ENCODE measurements around the gene LEMD1.
A peak's percentile ranks its signal among the peaks of the same experiment; 100 is the strongest.

The LEMD1 gene

GRCh38 chr1:205421798-205422197 lies at the start of gene LEMD1:
Gene LEMD1, minus strand, starts transcription at chr1:205422056. Its CDS starts 1,520 bp downstream, at chr1:205420536.
- no peak for DNase-seq (ENCODE audit: low read depth, low spot score)

DNA sequence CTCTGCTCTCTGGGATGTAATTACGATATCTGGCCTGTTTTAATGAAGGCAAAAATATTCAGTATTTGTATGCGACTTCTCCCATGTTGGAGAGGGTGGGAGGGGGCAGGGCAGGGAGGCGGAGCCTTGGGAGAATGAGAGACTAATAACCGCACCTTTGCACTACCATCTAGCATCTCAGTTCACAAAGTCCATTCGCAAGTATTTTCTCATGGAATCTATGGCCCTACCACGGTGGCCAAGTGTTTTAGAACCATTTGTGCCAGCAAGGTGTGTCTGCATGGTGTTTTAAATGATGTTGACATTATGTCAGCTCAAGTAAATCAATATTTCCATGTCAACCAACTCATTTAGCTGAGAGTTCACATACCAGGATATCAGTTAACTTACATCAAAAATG lies 48.3 kb upstream of the LEMD1 start:
- no peak for DNase-seq (ENCODE audit: low read depth, low spot score)

GRCh38 chr1:205466595-205467220 lies 44.9 kb upstream of the LEMD1 start:
- no peak for DNase-seq (ENCODE audit: low read depth, low spot score)

DNA sequence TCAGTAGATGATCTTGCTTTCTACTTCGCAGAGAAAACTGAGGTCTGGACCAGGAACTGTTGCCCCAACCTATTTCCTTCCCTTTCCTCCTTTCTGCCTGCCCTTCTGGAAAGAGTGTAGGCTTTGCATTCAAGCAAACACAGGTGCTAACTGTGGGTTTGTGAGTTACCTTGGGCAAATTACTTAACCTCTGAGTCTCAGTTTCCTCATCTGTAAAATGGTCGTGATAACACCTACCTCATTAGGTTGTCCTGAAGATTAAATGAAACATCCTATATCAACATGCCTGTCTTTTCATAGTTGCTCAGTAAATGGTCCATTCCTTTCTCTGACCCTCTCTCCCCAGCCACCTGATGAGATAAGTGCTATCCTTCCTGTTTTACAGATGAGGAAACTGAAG lies 43.5 kb upstream of the LEMD1 start:
- no peak for DNase-seq (ENCODE audit: low read depth, low spot score)

DNA sequence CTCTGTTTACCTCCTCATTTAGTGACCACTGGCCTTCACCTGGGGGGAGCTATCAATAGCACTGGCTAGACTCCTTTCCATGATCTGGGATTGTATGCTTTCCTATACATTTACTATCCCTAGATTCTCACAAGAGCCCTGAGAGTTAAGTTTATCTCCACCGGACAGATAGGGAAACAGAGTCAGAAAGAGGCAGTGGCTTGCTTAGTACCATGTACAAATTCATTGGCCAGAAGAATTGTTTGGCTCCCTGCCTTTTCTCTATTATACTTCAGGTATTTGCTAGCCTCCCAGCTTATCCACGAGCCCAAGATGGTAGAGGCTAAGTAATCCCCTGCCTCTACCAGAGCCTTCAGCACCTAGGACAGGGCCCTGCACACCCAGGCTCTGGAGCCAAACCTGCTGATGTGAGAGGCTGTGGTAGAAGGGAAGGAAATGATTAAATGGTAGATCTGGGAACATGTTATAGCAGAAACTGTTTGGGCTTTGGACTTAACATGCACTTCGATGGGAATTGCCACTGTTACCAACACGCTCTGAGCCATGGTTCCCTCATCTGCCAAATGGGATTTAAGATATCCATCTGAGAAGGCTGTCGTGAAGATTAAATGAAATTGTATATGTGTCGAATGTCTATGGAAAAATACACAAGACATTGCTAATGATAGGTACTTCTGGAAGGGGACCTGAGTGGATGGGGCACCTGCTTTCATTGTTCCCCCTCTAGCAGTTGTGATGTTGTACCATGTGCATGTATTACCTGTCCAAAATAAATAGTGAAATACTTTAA lies 37.1 kb upstream of the LEMD1 start:
- DNase-seq (ENCODE audit: low read depth, low spot score) = peak; percentile 79

GRCh38 chr1:205456868-205457745 lies 35.3 kb upstream of the LEMD1 start:
- DNase-seq (ENCODE audit: low read depth, low spot score) = peak; percentile 93

- peak; percentile 67 for DNase-seq (ENCODE audit: low read depth, low spot score)
These were observed 34.6 kb upstream of the LEMD1 start for GRCh38 chr1:205456383-205456867.

DNA sequence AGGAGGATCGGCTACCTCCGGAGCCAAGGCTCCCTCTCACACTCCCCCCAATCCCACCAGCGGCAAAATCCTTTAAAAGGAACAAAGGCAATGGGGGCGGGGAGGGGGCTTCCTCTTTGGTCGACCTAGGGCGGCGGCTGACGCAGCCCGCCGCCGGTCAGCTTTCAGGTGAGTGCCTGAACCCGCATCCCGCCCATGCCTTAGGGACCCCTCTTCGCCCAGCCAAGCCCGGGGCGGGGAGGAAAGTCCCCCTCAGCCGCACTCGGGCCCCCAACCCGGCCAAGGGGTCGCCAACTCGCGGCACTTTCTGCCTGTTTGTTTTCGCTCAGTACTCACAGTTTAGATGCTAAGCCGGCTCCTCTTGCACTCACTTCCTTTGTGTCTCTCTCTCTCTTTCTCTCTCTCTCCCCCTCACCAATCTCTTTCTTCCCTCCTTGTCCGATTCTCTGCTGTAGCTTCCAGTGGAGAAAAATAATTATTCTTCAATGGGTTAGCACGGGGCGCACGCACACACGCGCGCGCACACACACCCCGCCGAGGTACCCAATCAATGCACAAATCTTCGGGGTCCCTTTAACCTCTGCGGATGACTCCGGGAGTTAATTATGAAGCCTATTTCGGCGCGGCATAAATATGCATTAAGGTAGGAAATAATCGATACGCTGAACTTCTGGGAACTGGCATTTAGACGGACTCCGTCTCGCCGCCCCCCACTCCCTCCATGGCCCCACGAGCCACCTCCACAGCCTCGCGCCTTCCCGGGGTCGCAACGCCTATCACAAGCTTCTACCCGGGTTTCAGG lies 33.9 kb upstream of the LEMD1 start, which contains the start of gene BLACAT1:
Gene BLACAT1 (minus strand): TSS at position 465 of the 802 bp plus-strand sequence.
- DNase-seq (ENCODE audit: low read depth, low spot score) = peak; percentile 67

- DNase-seq (ENCODE audit: low read depth, low spot score) = peak; percentile 76
These were observed 33.1 kb upstream of the LEMD1 start for GRCh38 chr1:205454903-205455335.

GRCh38 chr1:205453466-205453865 lies 31.6 kb upstream of the LEMD1 start:
- no peak for DNase-seq (ENCODE audit: low read depth, low spot score)

- DNase-seq (ENCODE audit: low read depth, low spot score) = no peak
These were observed 31.1 kb upstream of the LEMD1 start for GRCh38 chr1:205452933-205453332.

DNA sequence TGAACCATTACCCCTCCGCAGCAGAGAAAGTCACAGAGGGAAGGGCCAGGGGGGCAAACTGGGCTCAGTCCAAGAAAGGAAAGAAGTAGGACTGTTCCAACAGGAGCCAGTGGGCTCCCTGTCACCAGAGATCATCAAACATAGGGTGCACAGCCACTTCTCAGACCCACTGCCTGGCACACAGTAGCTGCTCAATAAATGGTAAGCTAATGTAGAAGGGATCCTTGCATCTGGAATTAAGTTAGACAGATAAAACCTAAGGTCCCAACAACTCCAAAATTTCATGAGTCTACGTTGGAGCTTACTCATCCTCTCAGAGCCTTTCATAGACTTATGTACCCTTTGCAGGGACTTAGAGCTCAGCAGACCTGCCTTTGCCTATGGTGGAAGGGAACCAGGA lies 30.5 kb upstream of the LEMD1 start:
- no peak for DNase-seq (ENCODE audit: low read depth, low spot score)

- peak; percentile 94 for DNase-seq (ENCODE audit: low read depth, low spot score)
These were observed 29.9 kb upstream of the LEMD1 start for GRCh38 chr1:205451759-205452164.

GRCh38 chr1:205451202-205451601 lies 29.3 kb upstream of the LEMD1 start:
- peak; percentile 88 for DNase-seq (ENCODE audit: low read depth, low spot score)

- DNase-seq (ENCODE audit: low read depth, low spot score) = peak; percentile 76
These were observed 28.6 kb upstream of the LEMD1 start for GRCh38 chr1:205450448-205450847.

DNA sequence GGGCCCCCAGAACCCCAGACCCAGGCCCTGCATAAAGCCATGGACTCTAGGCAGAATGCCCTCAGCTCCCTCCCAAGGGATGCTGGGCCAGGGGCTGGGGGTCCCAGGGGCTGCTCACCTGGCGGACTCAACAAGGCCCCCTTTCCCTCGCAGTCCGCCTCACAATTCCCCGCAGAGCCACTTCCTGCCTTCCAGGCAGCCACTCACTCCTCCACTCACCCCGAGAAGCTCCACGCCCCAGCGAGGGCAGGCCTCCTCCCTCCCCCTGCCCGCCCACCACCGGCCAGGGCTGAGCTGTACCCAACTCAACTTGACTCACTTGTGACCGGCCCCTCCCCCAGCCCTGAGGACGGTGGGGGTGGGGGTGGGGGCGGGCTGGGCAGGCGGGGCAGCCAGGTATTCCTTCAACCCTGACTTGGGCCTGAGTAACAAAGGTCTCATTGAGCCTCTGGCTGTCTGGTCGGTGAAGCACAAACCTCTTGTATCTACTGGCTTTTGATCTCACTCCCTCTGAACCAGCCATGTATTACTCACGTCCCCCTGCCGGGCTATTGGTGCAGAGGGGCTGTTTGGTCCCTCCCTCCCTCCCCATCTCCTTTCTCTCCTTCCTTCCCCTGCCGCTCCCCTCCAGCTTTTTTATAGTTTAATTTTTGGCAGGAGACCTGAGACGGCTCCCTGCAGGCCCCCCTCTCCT lies 28.0 kb upstream of the LEMD1 start:
- DNase-seq (ENCODE audit: low read depth, low spot score) = peak; percentile 93

DNA sequence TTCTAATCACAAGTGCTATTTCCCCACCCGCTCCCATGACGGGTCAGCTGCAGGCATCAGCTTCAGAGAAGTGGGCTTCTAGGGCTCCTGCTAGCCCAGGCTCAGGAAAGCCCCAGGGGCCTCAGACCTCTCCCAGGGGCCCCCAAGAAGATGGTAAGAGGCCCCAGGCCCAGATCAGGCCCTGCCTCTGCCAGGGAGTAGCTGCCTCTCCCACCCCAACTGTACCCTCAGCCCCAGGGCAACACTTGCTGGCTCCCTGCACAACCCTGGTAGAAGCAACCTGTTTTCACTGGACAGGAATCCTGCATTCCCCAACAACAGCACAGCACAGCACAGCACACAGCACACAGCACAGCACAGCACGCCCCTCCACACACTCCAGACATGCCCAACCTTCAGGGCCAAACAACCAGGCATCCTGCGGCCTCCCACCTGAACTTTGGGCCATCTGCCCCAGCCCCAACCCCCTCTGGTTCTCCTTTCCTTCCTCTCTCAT lies 27.4 kb upstream of the LEMD1 start:
- DNase-seq (ENCODE audit: low read depth, low spot score) = peak; percentile 62

- DNase-seq (ENCODE audit: low read depth, low spot score) = peak; percentile 82
These were observed 26.8 kb upstream of the LEMD1 start for GRCh38 chr1:205448540-205449253.
